EL (cell line): ENCODE data around the gene RING1.
A peak's percentile ranks its signal among the peaks of the same experiment; 100 is the strongest.
"Not testable (repeated sequence)": the region's sequence is repeated elsewhere in the genome, so short reads cannot be mapped to it uniquely, and the experiment has no call there.

Experiments
- DNase-seq: peaks from one replicate; pipeline ENCODE4 v3.0.0-alpha.2; 2016

Gene RING1

DNA sequence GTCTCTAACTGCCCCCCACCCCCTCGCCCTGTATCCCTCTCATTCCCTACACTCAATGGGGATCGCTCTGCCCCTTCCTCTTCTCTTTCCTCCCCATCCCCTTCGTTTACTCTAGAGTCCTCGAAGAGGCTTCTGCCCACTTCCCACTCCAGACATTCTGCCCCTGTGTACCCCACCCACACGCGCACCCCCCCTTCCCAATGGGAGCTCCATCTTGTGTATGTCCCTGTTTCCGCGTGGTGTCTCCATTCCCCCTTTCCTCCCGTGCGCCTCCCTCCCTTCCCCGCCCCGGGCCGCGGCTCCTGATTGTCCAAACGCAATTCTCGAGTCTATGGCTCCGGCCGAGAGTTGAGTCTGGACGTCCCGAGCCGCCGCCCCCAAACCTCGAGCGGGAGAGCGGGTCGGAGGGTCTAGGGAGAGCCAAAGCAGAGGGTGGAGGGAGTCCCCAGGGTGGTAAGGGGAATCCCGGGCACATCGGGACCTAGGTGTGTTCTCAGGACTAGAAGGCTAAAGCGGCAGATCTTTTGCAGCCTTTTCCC lies 679 bp upstream of the RING1 start:
- peak; percentile 62 for DNase-seq

DNA sequence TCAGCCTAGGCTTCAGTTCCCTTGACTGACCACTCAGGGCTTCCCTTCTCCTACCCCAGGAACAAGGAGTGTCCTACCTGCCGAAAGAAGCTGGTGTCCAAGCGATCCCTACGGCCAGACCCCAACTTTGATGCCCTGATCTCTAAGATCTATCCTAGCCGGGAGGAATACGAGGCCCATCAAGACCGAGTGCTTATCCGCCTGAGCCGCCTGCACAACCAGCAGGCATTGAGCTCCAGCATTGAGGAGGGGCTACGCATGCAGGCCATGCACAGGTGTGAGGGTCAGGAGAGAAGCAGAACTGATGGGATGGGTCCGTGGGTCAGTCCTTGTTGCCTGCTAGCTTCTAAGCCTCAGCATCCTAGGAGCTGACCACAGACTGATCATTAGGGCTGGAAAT lies 1.6 kb downstream of the RING1 start:
- no peak for DNase-seq

DNA sequence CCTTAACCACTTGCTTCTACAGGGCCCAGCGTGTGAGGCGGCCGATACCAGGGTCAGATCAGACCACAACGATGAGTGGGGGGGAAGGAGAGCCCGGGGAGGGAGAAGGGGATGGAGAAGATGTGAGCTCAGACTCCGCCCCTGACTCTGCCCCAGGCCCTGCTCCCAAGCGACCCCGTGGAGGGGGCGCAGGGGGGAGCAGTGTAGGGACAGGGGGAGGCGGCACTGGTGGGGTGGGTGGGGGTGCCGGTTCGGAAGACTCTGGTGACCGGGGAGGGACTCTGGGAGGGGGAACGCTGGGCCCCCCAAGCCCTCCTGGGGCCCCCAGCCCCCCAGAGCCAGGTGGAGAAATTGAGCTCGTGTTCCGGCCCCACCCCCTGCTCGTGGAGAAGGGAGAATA lies 2.8 kb downstream of the RING1 start:
- DNase-seq = no peak

DNA sequence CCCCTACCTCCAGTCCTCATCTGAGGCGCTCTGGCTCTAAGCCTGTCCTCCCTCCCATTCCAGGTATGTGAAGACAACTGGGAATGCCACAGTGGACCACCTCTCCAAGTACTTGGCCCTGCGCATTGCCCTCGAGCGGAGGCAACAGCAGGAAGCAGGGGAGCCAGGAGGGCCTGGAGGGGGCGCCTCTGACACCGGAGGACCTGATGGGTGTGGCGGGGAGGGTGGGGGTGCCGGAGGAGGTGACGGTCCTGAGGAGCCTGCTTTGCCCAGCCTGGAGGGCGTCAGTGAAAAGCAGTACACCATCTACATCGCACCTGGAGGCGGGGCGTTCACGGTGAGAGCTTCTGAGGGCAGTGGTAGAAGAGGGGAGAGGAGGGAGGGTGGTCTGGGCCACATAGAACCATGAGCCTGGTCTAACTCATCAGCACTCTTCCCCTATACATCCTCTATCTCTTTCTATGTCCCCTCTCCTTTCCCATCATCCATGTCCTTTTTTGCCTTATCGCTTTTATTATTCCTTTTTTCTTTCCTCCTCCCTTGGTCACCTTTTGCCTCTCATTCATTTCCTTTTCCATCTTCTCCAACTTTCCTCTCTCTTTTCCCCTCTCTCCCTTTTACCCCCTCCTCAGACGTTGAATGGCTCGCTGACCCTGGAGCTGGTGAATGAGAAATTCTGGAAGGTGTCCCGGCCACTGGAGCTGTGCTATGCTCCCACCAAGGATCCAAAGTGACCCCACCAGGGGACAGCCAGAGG lies 3.5 kb downstream of the RING1 start:
- no peak for DNase-seq

DNA sequence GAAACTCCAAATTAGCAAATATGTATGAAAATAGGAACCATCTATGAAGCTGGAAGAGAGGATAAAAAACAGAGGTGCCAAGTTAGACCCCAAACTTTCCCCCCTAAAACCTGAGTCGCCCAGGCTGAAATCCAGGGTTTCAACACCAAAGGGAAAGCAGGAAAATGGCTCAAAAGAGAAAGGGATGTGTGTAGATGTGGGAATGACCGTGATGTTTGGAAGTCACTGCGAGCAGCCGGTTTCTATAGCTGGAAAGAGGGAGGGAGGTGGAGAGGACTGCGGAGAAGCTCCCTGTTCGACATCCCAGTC lies 4.5 kb downstream of the RING1 start:
- peak; percentile 32 for DNase-seq

DNA sequence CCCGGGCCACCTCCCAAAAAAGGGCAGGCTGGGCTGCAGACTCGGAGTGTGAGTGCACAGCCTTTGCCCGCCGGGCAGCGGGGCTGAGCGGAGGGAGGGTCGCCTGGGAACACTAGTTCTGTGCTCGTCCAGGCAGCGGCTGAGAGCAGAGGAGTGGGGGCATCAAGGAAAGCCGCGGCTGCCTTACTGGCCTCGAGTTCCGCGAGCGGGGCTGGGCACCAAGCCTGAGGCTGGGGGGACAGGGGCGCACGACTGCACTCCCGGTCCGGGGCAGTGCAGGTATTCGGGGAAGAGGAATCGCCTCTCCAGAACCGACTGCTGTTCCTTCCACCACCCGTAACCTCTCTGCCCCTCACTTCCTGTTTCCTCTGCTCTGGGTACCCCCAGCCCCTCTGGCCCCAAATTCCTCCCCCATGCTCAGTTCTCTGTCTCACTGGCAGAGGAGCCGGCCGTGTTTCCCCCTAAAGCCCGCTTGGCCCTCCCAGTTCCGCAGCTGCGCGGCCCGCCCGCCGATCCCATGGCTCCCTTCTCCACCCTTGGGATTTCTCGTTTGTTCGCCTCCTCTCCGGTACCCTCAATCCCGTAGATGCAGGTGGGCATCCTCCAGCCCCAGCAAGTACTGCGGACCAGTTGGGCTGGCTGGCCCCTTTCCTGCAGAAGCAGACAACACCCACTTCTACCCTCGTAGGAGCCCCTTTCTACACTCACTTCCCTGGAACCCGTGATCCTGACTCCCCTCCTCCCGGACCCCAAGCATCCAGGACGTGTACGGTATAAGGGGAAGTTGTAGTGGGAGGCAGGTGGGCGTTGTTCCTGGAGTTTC lies 5.1 kb downstream of the RING1 start:
- peak; percentile 34 for DNase-seq

DNA sequence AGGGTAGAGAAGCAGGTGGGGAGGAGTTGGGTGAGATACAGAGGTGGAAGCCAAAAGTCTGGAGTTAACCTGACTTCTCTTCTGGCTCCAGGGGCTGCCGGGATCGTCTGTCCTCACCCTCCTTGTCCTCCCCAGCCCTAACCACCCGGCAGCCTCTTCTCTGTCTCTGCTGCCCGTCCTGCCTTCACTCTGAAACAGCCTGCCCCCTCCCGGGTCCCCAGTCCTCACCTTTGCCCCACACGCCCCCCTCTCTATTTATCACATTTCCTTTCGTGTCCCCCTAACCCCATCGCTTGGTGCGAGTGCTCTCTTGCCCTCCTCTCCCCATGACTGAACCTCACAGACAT lies 5.7 kb downstream of the RING1 start:
- DNase-seq = no peak

DNA sequence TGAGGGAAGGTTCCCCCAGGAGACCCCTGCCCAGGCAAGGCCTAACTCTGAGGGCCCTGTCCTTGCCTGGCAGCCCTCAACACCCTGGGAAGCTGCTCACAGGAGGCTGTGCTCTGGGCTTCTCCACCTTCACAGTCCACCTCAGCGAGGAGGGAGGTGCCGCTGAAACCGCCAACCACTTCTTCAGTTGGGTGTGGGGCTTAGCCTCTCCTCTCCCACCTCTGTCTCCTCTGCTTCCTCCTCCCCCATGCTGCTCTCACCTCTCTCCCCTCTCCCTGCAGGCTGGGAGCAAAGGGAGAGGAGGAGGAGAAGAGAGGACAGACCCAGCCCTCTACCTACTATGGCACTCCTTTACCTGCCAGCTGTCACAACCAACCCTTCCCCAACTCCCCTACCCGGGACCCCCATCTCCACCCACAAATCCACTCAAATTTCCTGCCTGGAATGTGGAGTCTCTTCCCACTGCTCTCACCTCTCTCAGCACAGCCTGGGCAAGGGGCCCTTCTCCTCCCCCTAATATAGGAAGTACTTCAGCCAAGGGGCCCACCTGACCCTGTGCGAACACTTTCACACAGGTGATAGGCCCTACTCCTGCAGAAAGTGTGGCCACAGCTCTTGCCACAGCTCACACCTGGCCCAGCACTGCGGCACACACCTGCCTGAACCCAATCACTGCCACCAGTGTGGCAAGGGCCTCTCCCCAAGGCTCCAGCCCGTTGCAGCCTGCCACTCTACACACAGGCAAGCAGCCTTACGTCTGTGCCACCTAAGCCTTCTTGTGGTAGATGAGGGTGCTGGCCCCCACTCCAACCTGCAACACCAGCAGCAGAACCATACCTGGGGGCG lies 7.2 kb downstream of the RING1 start:
- no peak for DNase-seq

DNA sequence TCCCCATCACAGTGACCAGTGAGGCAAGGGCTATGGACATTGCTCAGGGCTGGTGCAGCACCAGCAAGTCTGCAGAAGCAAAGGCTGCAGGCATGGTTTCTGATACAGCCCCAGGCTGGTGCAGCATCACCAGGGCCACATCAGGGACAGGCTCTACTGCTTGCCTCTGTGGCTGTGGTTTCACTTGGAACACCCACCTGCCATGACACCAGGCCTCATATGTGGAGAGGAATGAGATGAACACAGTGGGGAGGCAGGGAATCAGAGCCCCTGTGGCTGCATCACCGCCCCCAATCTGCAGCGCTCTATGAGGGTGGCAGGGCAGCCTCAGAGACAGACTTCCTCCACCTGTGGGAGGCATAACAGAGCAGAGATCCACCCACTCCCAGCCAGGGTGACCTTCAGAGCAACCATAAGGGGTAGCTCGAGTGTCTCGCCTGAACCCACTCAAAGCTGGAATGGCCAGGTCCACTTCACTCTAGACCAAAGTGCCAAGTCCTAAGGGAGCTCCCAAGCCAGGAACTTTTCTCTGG lies 7.9 kb downstream of the RING1 start:
- DNase-seq = no peak

DNA sequence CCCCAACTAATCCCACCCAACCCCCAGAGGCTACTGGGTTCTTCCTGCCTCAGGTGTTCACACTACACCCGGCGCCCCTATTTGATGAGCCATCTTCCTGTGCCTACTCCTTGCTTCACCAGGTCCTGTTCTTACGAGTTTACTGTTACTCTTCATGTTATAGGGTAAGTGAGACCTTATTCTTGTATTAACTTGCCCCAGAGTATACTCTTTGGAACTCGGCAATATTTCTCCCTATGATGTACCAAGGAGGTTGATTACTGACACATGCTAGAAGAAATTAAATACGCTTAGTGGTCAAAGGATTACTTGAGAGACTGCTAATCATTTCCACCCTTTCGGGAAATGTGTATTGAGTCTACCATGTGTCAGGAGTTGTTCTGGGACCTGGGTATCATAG lies 8.9 kb downstream of the RING1 start:
- DNase-seq = no peak

DNA sequence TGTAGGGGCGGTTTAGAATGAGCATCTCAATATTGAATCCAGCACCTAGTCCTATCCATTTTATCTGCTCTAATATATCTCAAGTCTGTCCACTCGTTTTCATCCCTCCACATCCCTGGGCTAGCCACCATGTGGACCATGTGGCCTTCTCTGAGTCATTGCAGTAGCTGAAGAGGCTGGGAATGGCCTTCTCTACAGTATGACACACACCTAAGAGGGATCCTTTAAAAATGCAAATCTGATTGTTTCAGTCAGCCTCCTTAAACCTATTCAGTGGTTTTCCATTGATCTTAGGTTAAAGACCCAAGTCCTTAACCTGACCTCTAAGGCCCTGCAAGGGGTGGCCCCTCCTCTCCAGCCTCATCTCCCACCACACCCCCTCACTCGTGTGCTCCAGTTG lies 9.4 kb downstream of the RING1 start:
- no peak for DNase-seq

DNA sequence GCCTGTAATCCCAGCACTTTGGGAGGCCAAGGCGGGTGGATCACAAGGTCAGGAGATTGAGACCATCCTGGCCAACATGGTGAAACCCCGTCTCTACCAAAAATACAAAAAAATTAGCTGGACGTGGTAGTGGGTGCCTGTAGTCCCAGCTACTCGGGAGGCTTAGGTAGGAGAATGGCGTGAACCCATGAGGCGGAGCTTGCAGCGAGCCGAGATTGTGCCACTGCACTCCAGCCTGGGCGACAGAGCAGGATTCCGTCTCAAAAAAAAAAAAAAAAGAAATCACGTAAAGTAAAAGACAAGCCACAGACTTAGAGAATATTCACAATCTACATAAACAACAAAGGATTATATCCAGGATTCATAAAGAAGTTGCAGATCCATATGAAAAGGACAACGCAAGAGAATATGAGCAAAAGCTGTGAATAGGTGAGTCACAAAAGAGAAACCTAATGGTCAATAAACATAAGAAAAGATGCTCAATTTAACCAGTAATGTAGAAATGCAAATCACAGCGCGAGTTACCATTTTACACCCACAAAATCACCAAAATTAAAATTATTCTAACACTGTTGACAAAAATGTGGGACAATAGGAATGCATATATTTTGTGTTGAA lies 18.3 kb downstream of the RING1 start:
- not testable (repeated sequence) for DNase-seq

DNA sequence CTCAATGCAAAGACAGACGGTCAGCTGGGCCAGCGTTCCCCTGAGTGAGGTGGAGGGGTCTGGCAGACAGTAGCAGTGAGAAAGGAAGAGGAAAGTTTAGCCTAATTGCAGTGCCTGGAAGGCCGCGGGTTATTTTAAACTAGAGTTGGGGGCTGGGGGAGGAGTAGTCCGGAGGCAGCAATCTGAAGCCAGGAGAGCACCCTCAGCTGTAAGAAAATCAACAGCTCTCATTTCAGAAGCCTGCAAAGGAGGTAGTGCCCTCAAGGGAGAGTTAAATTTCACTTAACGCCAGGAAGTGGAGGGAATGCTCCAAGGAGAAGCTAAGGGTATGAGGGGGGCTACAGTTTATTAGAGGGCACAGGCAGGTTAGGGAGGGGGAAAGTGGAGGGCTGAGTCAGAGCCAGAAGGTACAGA lies 26.9 kb downstream of the RING1 start:
- DNase-seq = no peak

DNA sequence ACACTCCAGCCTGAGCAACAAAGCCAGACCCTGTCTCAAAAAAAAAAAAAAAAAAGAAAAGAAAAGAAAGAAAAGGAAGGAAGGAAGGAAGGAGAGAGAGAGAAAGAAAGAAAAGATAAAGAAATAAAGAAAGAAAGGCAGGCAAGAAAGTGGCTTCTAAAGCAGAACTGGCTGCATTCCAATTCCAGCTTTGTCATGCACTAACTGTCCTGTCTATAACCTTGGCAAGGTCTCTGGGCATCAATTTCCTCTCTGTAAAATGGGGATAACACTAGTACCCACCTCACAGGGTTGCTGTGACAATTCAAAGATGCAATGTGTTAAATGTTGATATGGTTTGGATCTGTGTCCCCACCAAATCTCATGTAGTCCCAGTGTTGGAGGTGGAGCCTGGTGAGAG lies 28.0 kb downstream of the RING1 start:
- DNase-seq = no peak

DNA sequence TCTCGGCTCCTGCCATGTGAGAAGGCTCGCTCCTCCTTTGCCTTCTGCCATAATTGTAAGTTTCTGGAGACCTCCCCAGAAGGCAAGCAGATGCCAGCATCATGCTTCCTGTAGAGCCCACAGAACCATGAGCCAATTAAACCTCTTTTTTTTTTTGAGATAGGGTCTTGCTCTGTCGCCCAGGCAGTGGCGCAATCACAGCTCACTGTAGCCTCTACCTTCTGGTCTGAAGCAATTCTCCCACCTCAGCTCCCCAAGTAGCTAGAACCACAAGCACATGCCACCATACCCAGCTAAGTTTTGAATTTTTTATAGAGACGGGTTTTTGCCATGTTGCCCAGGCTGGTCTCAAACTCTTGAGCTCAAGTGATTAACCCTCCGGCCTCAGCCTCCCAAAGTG lies 28.6 kb downstream of the RING1 start:
- DNase-seq = no peak

DNA sequence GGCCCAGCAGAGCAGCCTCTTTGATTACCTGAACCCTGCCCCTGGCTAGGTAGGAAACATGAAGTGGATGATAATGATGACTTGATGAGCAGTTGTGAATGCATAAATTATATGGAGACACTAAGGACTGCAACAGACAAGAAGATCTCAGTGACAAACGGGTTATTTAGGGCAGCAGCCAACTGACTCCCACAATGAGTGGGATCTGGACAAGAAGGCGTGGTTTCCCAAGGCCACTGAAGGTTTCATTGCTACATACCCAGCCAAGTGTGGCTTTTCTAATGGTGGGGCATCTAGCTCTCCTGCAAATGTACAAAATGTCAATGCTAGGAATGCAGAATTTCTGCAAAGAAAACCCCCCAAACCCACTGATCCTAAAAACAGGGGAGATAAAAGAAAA lies 29.4 kb downstream of the RING1 start:
- no peak for DNase-seq

DNA sequence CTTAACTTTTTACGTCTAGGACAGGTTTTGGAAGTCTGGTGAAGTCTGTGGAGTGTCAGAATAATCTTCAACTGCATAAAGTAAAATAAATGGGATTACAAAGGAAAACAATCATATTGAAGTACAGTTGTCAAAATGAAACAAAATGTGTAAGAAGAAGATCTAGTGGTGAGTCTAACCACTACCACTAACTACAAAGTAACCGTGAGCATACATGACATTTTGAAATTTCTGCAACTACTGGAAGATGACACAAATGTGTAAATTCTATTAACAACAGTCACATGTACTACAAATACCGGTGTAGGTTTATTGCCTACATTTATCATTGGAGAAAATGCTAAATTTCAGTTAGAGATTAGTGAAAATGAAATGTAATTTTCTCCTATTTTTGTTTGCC lies 33.7 kb downstream of the RING1 start:
- no peak for DNase-seq

DNA sequence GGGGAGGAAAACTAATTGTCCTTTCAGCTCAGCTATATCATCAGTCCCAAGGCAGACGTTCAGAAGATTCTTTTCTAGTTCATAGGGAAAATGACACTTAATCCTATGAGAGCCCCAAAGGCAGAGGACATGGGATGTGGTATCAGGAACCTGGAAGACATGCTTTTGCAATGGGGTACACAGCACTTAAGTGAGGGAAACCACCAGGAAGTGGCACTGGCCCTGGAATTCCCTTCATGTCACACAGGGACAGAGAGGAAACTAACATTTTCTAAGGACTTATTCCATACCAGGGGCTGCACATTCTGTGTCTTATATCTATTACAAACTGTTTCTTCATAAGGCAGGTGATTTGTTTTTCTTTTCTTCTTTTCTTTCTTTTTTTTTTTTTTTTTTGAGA lies 35.2 kb downstream of the RING1 start:
- DNase-seq = no peak

DNA sequence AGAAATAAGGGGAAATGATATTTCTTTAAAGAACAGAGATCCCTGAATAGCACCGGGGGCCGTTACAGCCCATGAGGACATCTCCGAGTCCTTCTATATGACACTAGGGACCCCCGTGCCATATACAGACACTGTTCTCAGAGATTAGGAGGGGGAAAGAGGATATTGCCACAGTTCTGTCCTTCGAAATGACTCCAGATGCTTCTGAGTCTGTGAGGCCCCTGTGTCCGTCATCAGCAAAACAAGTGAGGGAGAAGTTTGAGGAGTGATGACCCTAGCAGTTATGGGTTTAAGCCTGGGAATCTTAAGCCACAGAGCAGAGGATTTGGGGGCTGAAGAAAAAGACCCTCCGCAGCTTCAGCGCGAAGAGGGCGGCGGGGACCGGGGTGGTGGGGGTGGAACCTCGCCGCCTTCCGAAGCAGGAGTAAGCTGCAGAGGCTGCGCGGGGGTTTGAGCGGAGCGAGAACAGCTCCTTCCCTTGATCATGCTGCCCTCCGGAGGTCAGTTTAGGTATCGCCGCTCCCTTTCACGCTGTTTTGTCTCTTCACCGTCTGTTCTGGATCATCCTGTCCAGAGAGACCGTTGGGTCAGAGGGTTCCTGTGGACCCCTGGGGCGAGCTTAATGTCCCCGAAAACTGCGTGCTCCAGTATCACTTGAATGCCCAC lies 39.8 kb downstream of the RING1 start:
- peak; percentile 89 for DNase-seq

DNA sequence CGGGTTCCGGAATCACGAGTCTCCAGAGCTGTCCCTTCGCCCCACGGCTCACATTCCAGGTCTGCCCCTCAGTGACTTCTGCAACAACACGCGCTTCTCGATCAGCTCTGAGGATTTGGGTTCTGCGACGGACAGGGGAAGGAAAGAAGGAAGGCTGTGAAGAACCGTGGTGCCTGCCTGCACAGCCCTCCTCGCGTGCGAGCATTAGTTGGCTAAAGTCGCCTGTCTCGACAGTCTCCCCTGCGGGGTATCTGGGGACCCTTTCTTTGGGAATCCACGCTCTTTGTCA lies 40.3 kb downstream of the RING1 start:
- DNase-seq = peak; percentile 69

DNA sequence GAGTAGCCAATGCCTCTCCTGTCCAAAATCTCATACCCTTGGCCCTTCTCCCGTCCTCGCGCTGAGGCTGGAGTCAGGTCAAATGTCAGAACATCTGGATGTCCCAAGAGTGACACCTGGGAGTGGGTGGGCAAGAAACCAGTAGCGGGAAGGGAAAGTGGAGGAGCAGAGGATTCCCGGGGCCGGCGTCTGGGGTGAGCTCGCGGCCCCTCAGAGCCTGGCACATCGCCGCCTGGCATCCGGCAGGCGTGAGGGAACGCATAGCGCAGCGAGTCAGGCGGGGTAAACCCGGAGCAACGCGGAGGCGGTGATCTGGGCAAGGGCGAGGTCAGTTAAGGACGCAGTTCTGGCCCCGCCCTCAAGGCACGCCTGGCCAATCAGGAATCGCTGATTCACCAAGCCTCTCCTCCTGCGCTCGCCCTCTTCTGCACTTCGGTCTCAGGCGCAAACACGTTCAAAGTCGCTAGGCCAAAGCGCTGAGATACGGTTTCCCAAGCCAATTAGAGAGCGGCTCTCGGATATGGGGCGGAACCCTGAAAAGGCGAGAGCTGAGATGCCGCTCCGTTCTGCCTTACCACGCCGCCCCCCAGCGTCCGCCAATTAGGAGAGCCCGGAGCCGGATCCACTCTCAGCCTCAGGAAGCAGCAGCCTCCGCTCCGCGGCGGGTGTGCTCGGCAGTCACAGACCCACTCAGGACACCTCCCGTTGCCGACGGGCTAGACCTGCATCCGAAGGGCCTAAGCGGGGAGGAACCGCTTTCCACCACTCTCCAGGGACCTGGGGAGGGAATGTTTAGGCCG lies 40.8 kb downstream of the RING1 start:
- DNase-seq = peak; percentile 100
